ENCODE results near the gene CCP110.

Gene CCP110

GRCh38 chr16:19601083-19601976, 77.6 kb downstream of the CCP110 start:
- DNase-seq (ENCODE audit: low read depth): no peak

Measured in GM04503 (cell line).